Activated T-cell treated with anti-CD3 and anti-CD28 coated beads, Interleukin-2, amount 50 U/mL, for 48 hours (primary cell): Measurements from ENCODE around the gene NPL.

ENCODE experiments used
- DNase-seq, 2 experiments: peaks; one replicate each; pipeline ENCODE4 v3.0.0-alpha.2; 2020

NPL gene

GRCh38 chr1:182789138-182790076 is at the start of gene NPL:
TSS of gene NPL (plus strand) at chr1:182789773. CDS start at chr1:182794372, 4,599 bp downstream.
- peak; percentile 83 to 90 for DNase-seq

- DNase-seq: no peak
Measured at GRCh38 chr1:182740120-182740519, 49.5 kb upstream of the NPL start.

GRCh38 chr1:182742780-182743179 is 46.8 kb upstream of the NPL start:
- DNase-seq: no peak

- DNase-seq: no peak
Measured at GRCh38 chr1:182752077-182752988, 37.2 kb upstream of the NPL start.

- no peak for DNase-seq
Measured at GRCh38 chr1:182754087-182754486, 35.5 kb upstream of the NPL start.

GRCh38 chr1:182754543-182755314 is 34.8 kb upstream of the NPL start:
- DNase-seq: no peak

- no peak for DNase-seq
Measured at GRCh38 chr1:182755632-182756031, 33.9 kb upstream of the NPL start.

GRCh38 chr1:182756423-182756822 is 33.1 kb upstream of the NPL start:
- no peak for DNase-seq

GRCh38 chr1:182761396-182762395 is 27.9 kb upstream of the NPL start:
- no peak for DNase-seq

GRCh38 chr1:182762536-182762935 is 27.0 kb upstream of the NPL start:
- DNase-seq: no peak

GRCh38 chr1:182764029-182764727 is 25.4 kb upstream of the NPL start:
- no peak for DNase-seq

- no peak for DNase-seq
Measured at GRCh38 chr1:182765391-182765790, 24.2 kb upstream of the NPL start.

- no peak for DNase-seq
Measured at GRCh38 chr1:182766050-182766449, 23.5 kb upstream of the NPL start.

GRCh38 chr1:182766881-182767645 is 22.5 kb upstream of the NPL start:
- DNase-seq: no peak

- DNase-seq: no peak
Measured at GRCh38 chr1:182768963-182769362, 20.6 kb upstream of the NPL start.

- no peak for DNase-seq
Measured at GRCh38 chr1:182770232-182770631, 19.3 kb upstream of the NPL start.

- no peak for DNase-seq
Measured at GRCh38 chr1:182771187-182771984, 18.2 kb upstream of the NPL start.

- DNase-seq: no peak
Measured at GRCh38 chr1:182777386-182777785, 12.2 kb upstream of the NPL start.

- no peak for DNase-seq
Measured at GRCh38 chr1:182778862-182779261, 10.7 kb upstream of the NPL start.
